ENCODE results near the gene EXOG.

The EXOG gene

DNA sequence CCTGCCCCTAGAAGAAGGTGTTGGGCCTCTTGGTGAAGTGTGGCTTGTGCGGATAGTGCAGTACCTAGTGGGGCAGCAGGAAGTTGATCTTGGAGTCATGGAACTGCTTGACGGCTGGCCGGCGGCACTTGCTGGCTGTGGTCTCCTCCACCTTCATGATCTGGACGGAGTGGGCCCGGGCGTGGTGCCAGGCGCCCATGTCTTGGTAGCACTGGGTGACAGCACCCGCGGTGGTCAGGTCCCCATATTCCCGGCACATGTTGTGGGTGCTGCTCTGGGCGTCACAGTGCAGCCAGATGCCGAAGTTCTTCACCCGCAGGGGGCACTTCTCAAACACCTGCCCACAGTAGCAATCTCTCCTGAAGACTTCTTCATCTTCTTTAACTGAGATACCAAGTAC is 30.7 kb downstream of the EXOG start:
- no peak overlapping the region for H3K4me2 ChIP-seq (ENCODE audit: low read depth, low read length)
- H3K36me3 ChIP-seq (replicated peaks; ENCODE audit: insufficient read depth, low read length): no peaks in the 10 kb centered on the region
- H3K4me3 ChIP-seq (ENCODE audit: low read length): no peak overlapping the region
- H3K4me1 ChIP-seq (ENCODE audit: low read length): no peaks in the 10 kb centered on the region
- no peaks in the 10 kb centered on the region for H3K9me2 ChIP-seq (replicated peaks; ENCODE audit: insufficient read depth, low read length)
- no peak for DNase-seq
- H3K9me3 ChIP-seq (replicated peaks; ENCODE audit: insufficient read depth, low read length): no peaks in the 10 kb centered on the region
- no peaks in the 10 kb centered on the region for H3K27me3 ChIP-seq (replicated peaks; ENCODE audit: insufficient read depth, low read length)
- H3F3A ChIP-seq (ENCODE audit: insufficient read depth, low read length): no peaks in the 10 kb centered on the region
- no peak for TF ChIP-seq EZH2phosphoT487 (IDR thresholded peaks at IDR 0.05; ENCODE audit: low read length)
- TF ChIP-seq, protein P1, sequence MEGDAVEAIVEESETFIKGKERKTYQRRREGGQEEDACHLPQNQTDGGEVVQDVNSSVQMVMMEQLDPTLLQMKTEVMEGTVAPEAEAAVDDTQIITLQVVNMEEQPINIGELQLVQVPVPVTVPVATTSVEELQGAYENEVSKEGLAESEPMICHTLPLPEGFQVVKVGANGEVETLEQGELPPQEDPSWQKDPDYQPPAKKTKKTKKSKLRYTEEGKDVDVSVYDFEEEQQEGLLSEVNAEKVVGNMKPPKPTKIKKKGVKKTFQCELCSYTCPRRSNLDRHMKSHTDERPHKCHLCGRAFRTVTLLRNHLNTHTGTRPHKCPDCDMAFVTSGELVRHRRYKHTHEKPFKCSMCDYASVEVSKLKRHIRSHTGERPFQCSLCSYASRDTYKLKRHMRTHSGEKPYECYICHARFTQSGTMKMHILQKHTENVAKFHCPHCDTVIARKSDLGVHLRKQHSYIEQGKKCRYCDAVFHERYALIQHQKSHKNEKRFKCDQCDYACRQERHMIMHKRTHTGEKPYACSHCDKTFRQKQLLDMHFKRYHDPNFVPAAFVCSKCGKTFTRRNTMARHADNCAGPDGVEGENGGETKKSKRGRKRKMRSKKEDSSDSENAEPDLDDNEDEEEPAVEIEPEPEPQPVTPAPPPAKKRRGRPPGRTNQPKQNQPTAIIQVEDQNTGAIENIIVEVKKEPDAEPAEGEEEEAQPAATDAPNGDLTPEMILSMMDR (IDR thresholded peaks at IDR 0.05; ENCODE audit: low read length): no peak
- TF ChIP-seq EZH2 (optimal IDR thresholded peaks at IDR 0.05; ENCODE audit: low read depth, low read length): no peak
- no peaks in the 10 kb centered on the region for H4K20me1 ChIP-seq (ENCODE audit: insufficient read depth, low read length)
- no peaks in the 10 kb centered on the region for H3K79me2 ChIP-seq (ENCODE audit: low read length)
- H2AFZ ChIP-seq (ENCODE audit: low read length): no peak overlapping the region
- H3K27ac ChIP-seq (ENCODE audit: low read length): no peak overlapping the region
- no peak overlapping the region for H3K9ac ChIP-seq (ENCODE audit: low read length)

DNA sequence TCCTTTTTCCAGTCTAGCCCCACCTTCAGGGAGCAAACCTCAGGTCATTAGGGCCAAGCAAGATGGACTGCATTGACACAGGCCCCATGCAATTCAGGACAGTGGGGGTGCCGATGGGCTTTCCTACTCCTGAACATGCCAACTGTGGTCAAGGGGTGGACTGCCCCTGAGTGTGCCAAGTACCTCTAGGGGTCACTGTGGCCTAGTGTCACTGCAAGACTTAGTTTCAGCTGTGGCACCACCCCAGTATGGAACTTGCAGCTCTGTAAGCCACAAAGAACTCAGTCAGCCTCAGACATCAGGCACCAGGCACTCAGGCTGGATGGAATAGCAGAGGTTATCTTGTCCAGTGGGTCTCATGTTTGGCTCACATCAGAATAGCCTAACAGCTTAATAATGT is 32.3 kb downstream of the EXOG start:
- Histone ChIP-seq H3K4me3 (ENCODE audit: low read length) (no peak overlapping the region), H3K27ac (ENCODE audit: low read length) (no peak overlapping the region), H3K36me3 (replicated peaks; ENCODE audit: insufficient read depth, low read length) (no peaks in the 10 kb centered on the region), H3K27me3 (replicated peaks; ENCODE audit: insufficient read depth, low read length) (no peaks in the 10 kb centered on the region), H3K9me2 (replicated peaks; ENCODE audit: insufficient read depth, low read length) (no peaks in the 10 kb centered on the region), H2AFZ (ENCODE audit: low read length) (no peak overlapping the region), H4K20me1 (ENCODE audit: insufficient read depth, low read length) (no peaks in the 10 kb centered on the region), H3F3A (ENCODE audit: insufficient read depth, low read length) (no peaks in the 10 kb centered on the region), H3K4me2 (ENCODE audit: low read depth, low read length) (no peak overlapping the region), H3K9ac (ENCODE audit: low read length) (no peak overlapping the region), H3K9me3 (replicated peaks; ENCODE audit: insufficient read depth, low read length) (no peaks in the 10 kb centered on the region), H3K79me2 (ENCODE audit: low read length) (no peaks in the 10 kb centered on the region), H3K4me1 (ENCODE audit: low read length) (no peaks in the 10 kb centered on the region)
- peak; percentile 26 for DNase-seq
- TF ChIP-seq, protein P1 (IDR thresholded peaks at IDR 0.05; ENCODE audit: low read length): peak; percentile 42
- TF ChIP-seq EZH2 (optimal IDR thresholded peaks at IDR 0.05; ENCODE audit: low read depth, low read length) (no peak), EZH2phosphoT487 (IDR thresholded peaks at IDR 0.05; ENCODE audit: low read length) (no peak)

DNA sequence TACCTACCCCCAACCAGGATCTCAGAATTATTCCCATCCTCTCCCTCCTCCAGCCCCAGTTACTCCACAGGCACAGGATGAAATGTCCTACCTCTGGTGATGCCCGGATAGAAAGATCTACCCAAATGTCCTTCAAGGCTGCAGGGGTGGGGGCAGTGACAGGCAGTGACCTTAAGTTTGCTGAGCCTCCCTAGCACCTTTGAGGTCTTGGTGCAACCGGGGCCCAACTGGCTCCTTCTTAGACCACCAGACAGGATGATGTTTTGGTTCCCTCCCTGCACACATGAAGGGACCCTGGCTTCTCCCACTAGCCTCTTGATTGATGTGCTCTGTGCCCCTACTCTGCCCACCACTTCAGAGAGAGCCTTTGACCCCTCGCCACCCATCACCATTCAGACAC is 36.4 kb downstream of the EXOG start:
- no peaks in the 10 kb centered on the region for H3K27me3 ChIP-seq (replicated peaks; ENCODE audit: insufficient read depth, low read length)
- H3K27ac ChIP-seq (ENCODE audit: low read length): no peak overlapping the region
- no peaks in the 10 kb centered on the region for H3K9me3 ChIP-seq (replicated peaks; ENCODE audit: insufficient read depth, low read length)
- no peak overlapping the region for H2AFZ ChIP-seq (ENCODE audit: low read length)
- no peaks in the 10 kb centered on the region for H3K9me2 ChIP-seq (replicated peaks; ENCODE audit: insufficient read depth, low read length)
- H3K4me3 ChIP-seq (ENCODE audit: low read length): no peak overlapping the region
- TF ChIP-seq EZH2phosphoT487 (IDR thresholded peaks at IDR 0.05; ENCODE audit: low read length) (no peak), EZH2 (optimal IDR thresholded peaks at IDR 0.05; ENCODE audit: low read depth, low read length) (no peak)
- TF ChIP-seq, protein P1 (IDR thresholded peaks at IDR 0.05; ENCODE audit: low read length): no peak
- no peak for DNase-seq
- no peaks in the 10 kb centered on the region for H3K36me3 ChIP-seq (replicated peaks; ENCODE audit: insufficient read depth, low read length)
- no peaks in the 10 kb centered on the region for H3K79me2 ChIP-seq (ENCODE audit: low read length)
- no peak overlapping the region for H3K9ac ChIP-seq (ENCODE audit: low read length)
- no peaks in the 10 kb centered on the region for H3K4me1 ChIP-seq (ENCODE audit: low read length)
- no peaks in the 10 kb centered on the region for H3F3A ChIP-seq (ENCODE audit: insufficient read depth, low read length)
- H4K20me1 ChIP-seq (ENCODE audit: insufficient read depth, low read length): no peaks in the 10 kb centered on the region
- H3K4me2 ChIP-seq (ENCODE audit: low read depth, low read length): no peak overlapping the region

Measured in MM.1S (cell line).